ENCODE measurements around the gene CHRD. TPM values are rescaled to one million over a fixed set of nuclear protein-coding genes. Genes with fewer than 3 reads are reported as not detected.

CHRD gene
- total RNA-seq, 4 donors from 2014 or later: 3.3 to 5.2 (median 4.3) TPM

- TF ChIP-seq POLR2A (IDR thresholded peaks at IDR 0.05): no peak
- no peak for TF ChIP-seq CTCF (IDR thresholded peaks at IDR 0.05)
- intact Hi-C loops (cut with DNase I; ENCODE audit: low total_unique reads): loop anchor here (10.0 kb wide), 1 partner anchor 46 kb away; no protein-coding TSS in a partner anchor
- WGBS, 2 donors: 95 to 97% methylated on average over 6 of the region's 6 CpGs
- DNase-seq (ENCODE audit: low spot score in 2 of 2): no peak
- H3K4me3 ChIP-seq (ENCODE audit: low read depth, poor library complexity, severe bottlenecking): no peak overlapping the region
These were observed 29.2 kb upstream of the CHRD start for GRCh38 chr3:184350618-184351017.

- DNase-seq (ENCODE audit: low spot score in 2 of 2): no peak
- intact Hi-C loops (cut with DNase I; ENCODE audit: low total_unique reads): loop anchor here (10.0 kb wide), 1 partner anchor 47 kb away; no protein-coding TSS in a partner anchor
- H3K4me3 ChIP-seq (ENCODE audit: low read depth, poor library complexity, severe bottlenecking): no peak overlapping the region
- WGBS, 2 donors: 48 to 67% methylated on average over 9 of the region's 9 CpGs
- TF ChIP-seq POLR2A (IDR thresholded peaks at IDR 0.05) (no peak), CTCF (IDR thresholded peaks at IDR 0.05) (no peak)
These were observed 28.2 kb upstream of the CHRD start for GRCh38 chr3:184351511-184352148.

GRCh38 chr3:184352149-184352785, 27.6 kb upstream of the CHRD start:
- intact Hi-C loops (cut with DNase I; ENCODE audit: low total_unique reads): loop anchor here (10.0 kb wide), 1 partner anchor 47 kb away; no protein-coding TSS in a partner anchor
- H3K4me3 ChIP-seq (ENCODE audit: low read depth, poor library complexity, severe bottlenecking): no peak overlapping the region
- 55 to 63% methylated on average over 15 of the region's 15 CpGs for WGBS, 2 donors
- no peak for TF ChIP-seq POLR2A (IDR thresholded peaks at IDR 0.05)
- TF ChIP-seq CTCF (IDR thresholded peaks at IDR 0.05): no peak
- DNase-seq (ENCODE audit: low spot score in 2 of 2): no peak

GRCh38 chr3:184352897-184353545, 26.8 kb upstream of the CHRD start:
- WGBS, 2 donors: 85 to 96% methylated on average over 6 to 11 of the region's 11 CpGs
- no peak for DNase-seq (ENCODE audit: low spot score in 2 of 2)
- TF ChIP-seq CTCF (IDR thresholded peaks at IDR 0.05) (no peak), POLR2A (IDR thresholded peaks at IDR 0.05) (no peak)
- no peak overlapping the region for H3K4me3 ChIP-seq (ENCODE audit: low read depth, poor library complexity, severe bottlenecking)
- intact Hi-C loops (cut with DNase I; ENCODE audit: low total_unique reads): loop anchor here (10.0 kb wide), 1 partner anchor 48 kb away; no protein-coding TSS in a partner anchor

GRCh38 chr3:184353546-184353941, 26.3 kb upstream of the CHRD start:
- 88 to 93% methylated on average over 8 to 11 of the region's 11 CpGs for WGBS, 2 donors
- H3K4me3 ChIP-seq (ENCODE audit: low read depth, poor library complexity, severe bottlenecking): no peak overlapping the region
- TF ChIP-seq CTCF (IDR thresholded peaks at IDR 0.05) (no peak), POLR2A (IDR thresholded peaks at IDR 0.05) (no peak)
- peak in 1 of 2 donors; percentile 78 for DNase-seq (ENCODE audit: low spot score in 2 of 2)
- intact Hi-C loops (cut with DNase I; ENCODE audit: low total_unique reads): loop anchor here (10.0 kb wide), 1 partner anchor 49 kb away; no protein-coding TSS in a partner anchor

All from lower leg skin (tissue), 4 donors.